Activated CD4-positive, alpha-beta T cell treated with anti-CD3 and anti-CD28 coated beads for 36 hours (primary cell): ENCODE results near the gene CCL16. TPM values are rescaled to one million over a fixed set of nuclear protein-coding genes. Genes with fewer than 3 reads are reported as not detected.

Experiments
- ATAC-seq: fragments of 200-7000 bp; cut with Tn5 transposase; one replicate; pipeline ENCODE4 v1.10.0; 2021; ENCODE audit warnings: mild to moderate bottlenecking, moderate library complexity
- CTCF ChIA-PET: fragments of 350-600 bp; sonication (Branson Sonifier 250); formaldehyde crosslinking; loops from one replicate; lab custom pipeline; 2021; ENCODE audit warnings: antibody characterized with exemption; lab: Charles Lee
- POLR2A ChIA-PET: fragments of 350-600 bp; sonication (Branson Sonifier 250); formaldehyde crosslinking; loops from one replicate; lab custom pipeline; 2021; ENCODE audit warnings: antibody characterized with exemption, inconsistent platforms; lab: Charles Lee
- DNase-seq: peaks from one replicate; pipeline ENCODE4 v3.0.0-alpha.2; 2020
- H3K27ac Mint-ChIP-seq: one replicate; pipeline ENCODE4 v1.8.0; 2021; ENCODE audit warnings: mixed read lengths
- H3K27me3 Mint-ChIP-seq: one replicate; pipeline ENCODE4 v1.8.0; 2021; ENCODE audit warnings: mixed read lengths
- H3K36me3 Mint-ChIP-seq: one replicate; pipeline ENCODE4 v1.8.0; 2021; ENCODE audit warnings: low read depth, mixed read lengths
- H3K4me1 Mint-ChIP-seq: one replicate; pipeline ENCODE4 v1.8.0; 2021; ENCODE audit warnings: mixed read lengths
- H3K4me3 Mint-ChIP-seq: one replicate; pipeline ENCODE4 v1.8.0; 2021; ENCODE audit warnings: mild to moderate bottlenecking, moderate library complexity, mixed read lengths
- H3K9me3 Mint-ChIP-seq: one replicate; pipeline ENCODE4 v1.8.0; 2021; ENCODE audit warnings: low read depth, mixed read lengths
- intact Hi-C, 2 experiments: fragments of 100-400 bp; cut with DNase I in 1 of 2; cut with micrococcal nuclease in 1 of 2; formaldehyde crosslinking; loops; one replicate each; pipeline versions ENCODE4 v1.14.2 to v1.15.1; 2022 to 2024; cut with DNase I, micrococcal nuclease
- total RNA-seq, 2 experiments: library from RNA; stranded (reverse); gene quantifications; one replicate each; pipeline ENCODE4 v1.2.3, GENCODE V29; 2021

Gene CCL16
- total RNA-seq, 2 experiments from 2014 or later: not detected

DNA sequence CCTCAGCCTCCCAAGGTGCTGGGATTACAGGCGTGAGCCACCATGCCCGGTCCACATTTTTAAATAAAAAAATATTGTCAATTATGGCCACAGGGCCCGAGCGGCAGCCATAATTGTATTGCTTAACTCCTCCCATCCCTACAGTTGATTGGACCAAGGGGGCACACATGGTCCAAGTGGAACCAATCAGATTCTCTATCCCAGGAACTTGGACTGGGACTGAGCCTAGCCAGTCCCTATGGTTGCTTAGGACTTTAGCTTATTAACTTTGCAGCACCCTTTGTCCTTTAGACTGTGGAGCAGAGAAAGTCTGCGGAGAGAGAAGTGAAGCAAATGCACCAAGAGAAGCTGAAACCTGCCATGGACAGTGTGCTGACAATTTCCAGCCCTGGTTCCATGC lies 45.2 kb downstream of the CCL16 start:
- no peaks in the 10 kb centered on the region for H3K27me3 Mint-ChIP-seq
- no peak overlapping the region for H3K27ac Mint-ChIP-seq
- ChIA-PET POLR2A (no interaction called here), CTCF (interaction anchor here (1.1 kb wide), 2 partner anchors 33 to 136 kb away, joined by 3 read pairs; no protein-coding TSS in a partner anchor)
- DNase-seq (no peak), ATAC-seq (no peak)
- peaks cover 5% of the 10 kb centered on the region for H3K4me1 Mint-ChIP-seq
- no peaks in the 10 kb centered on the region for H3K9me3 Mint-ChIP-seq
- H3K36me3 Mint-ChIP-seq: no peaks in the 10 kb centered on the region
- H3K4me3 Mint-ChIP-seq: no peak overlapping the region
- intact Hi-C loops: no loop called here

DNA sequence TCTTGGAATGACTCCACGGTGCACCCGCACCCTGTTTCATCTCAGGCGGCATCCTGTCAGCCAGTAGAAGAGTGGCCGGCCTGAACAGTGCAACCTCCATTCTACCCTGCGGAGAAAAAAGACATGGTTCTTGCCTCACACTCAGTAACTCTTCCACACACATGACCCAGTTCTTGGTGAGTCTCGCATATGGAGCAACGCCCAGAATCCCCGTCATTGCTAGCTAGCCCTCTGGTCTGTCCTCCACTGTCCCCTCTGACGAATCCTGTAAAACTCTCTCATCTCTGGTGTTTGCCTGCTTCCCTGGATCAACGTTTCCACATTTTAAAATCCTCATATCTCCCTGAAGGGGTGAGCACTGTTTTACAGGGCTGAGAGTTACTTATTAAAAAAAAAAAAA lies 46.5 kb downstream of the CCL16 start:
- Mint-ChIP-seq H3K27ac (no peak overlapping the region), H3K27me3 (no peaks in the 10 kb centered on the region), H3K4me1 (peaks cover 16% of the 10 kb centered on the region), H3K4me3 (no peak overlapping the region), H3K36me3 (peaks cover 1% of the 10 kb centered on the region), H3K9me3 (no peaks in the 10 kb centered on the region)
- ChIA-PET POLR2A (no interaction called here), CTCF (no interaction called here)
- ATAC-seq (no peak), DNase-seq (no peak)
- intact Hi-C loops: no loop called here

DNA sequence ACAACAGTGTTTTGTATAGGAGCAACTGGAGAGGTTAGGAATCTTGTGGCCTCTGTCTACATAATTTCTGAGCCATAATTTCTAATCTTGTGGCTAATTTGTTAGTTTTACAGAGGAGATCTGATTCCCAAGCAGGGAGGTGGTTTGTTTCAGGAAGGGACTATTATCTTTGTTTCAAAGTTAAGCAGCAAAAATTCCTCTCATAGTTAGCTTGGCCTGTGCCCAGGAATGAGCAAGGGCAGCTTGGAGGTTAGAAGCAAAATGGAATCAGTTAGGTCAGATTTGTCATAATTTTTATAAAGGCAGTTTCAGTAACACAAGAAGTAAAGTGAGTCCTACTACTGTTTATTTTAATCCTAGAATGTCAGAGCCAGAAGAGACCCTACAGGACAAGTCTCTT lies 48.7 kb downstream of the CCL16 start:
- DNase-seq (no peak), ATAC-seq (no peak)
- H3K36me3 Mint-ChIP-seq: peaks cover 3% of the 10 kb centered on the region
- no peaks in the 10 kb centered on the region for H3K9me3 Mint-ChIP-seq
- no peak overlapping the region for H3K4me3 Mint-ChIP-seq
- POLR2A ChIA-PET: no interaction called here
- no peaks in the 10 kb centered on the region for H3K27me3 Mint-ChIP-seq
- peaks cover 22% of the 10 kb centered on the region for H3K4me1 Mint-ChIP-seq
- CTCF ChIA-PET: interaction anchor here (0.7 to 1.1 kb wide), 3 partner anchors 29 to 101 kb away, joined by 3 to 8 read pairs (median 4); no protein-coding TSS in a partner anchor
- no peak overlapping the region for H3K27ac Mint-ChIP-seq
- intact Hi-C loops: no loop called here

- H3K27me3 Mint-ChIP-seq: no peaks in the 10 kb centered on the region
- H3K36me3 Mint-ChIP-seq: peaks cover 3% of the 10 kb centered on the region
- H3K4me1 Mint-ChIP-seq: peaks cover 22% of the 10 kb centered on the region
- ATAC-seq (no peak), DNase-seq (no peak)
- POLR2A ChIA-PET: no interaction called here
- H3K4me3 Mint-ChIP-seq: no peak overlapping the region
- CTCF ChIA-PET: interaction anchor here (0.6 to 1.7 kb wide), 8 partner anchors 13 to 602 kb away, joined by 3 to 8 read pairs (median 4); partner anchors contain the start of genes MYO19 and PIGW
- H3K27ac Mint-ChIP-seq: no peak overlapping the region
- no peaks in the 10 kb centered on the region for H3K9me3 Mint-ChIP-seq
- intact Hi-C loops: no loop called here
Observed at GRCh38 chr17:35931794-35932425, 49.4 kb downstream of the CCL16 start.

DNA sequence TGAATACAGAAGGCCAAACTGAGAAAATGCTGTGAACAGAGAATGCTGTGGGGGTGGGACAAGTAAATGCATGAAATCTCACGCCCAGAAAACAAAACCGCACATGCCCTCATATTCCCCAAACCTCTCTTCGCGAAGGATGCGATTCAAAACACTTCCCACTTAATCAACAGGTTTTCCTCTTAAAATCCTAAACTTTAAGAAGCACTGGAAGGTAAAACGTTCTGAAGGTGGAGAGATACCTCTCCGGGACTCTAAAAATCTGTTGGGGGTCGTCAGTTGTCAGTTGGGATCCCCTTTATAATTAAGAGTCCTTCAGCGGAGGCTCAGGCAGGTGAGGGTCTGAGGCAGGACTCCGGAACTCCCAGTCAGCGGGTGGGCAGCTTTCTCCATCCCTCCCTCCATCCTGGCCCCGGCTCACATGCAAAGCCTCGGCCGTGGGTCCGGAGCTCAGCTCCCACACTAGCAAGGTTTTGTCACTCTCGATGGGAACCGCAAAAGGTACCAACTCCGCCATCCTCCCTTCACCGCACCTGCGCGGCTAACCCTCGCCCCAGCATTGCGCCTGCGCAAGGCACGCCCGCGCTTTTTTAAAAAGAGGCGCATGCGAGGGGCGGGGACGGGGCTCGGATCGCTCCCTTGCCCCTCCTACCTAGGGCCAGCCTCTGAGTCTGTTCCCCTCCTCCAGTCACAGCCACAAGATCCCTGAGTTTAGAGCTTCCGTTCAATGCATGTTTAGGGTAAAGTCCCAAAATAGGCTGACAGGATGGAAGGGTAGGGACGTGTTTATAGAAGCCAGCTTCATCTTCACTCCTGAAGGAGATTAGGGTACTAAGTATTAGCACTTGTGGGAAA lies 50.9 kb downstream of the CCL16 start, which contains the start of gene RDM1:
Gene RDM1 (minus strand): TSS at position 563 of the 855 bp plus-strand sequence. CDS start 46 bp downstream, at position 517.
- ATAC-seq: peak; percentile 100
- H3K27me3 Mint-ChIP-seq: no peaks in the 10 kb centered on the region
- H3K4me3 Mint-ChIP-seq: peak within 1 kb of the TSS; percentile 80
- H3K27ac Mint-ChIP-seq: peak within 1 kb of the TSS; percentile 62
- no peaks in the 10 kb centered on the region for H3K9me3 Mint-ChIP-seq
- peaks cover 3% of the 10 kb centered on the region for H3K36me3 Mint-ChIP-seq
- CTCF ChIA-PET: interaction anchor here (0.6 to 1.7 kb wide), 5 partner anchors 29 to 557 kb away, joined by 3 to 8 read pairs (median 4); partner anchors contain the start of gene SLFN11
- intact Hi-C loops: loop anchor here (1.0 kb wide), 7 partner anchors 51 to 556 kb away; partner anchors contain the start of genes AP2B1 (in 1 of the 2), TAF15 (in 1 of the 2) and ZNHIT3 (in 1 of the 2)
- POLR2A ChIA-PET: interaction anchor here (0.6 kb wide), 1 partner anchor 59 kb away, joined by 3 read pairs; no protein-coding TSS in a partner anchor
- DNase-seq: peak; percentile 95
- peaks cover 22% of the 10 kb centered on the region for H3K4me1 Mint-ChIP-seq

- intact Hi-C loops: no loop called here
- H3K27ac Mint-ChIP-seq: no peak overlapping the region
- H3K9me3 Mint-ChIP-seq: no peaks in the 10 kb centered on the region
- no peaks in the 10 kb centered on the region for H3K27me3 Mint-ChIP-seq
- POLR2A ChIA-PET: interaction anchor here (0.8 kb wide), 1 partner anchor 145 kb away, joined by 3 read pairs; no protein-coding TSS in a partner anchor
- DNase-seq (no peak), ATAC-seq (no peak)
- no peak overlapping the region for H3K4me3 Mint-ChIP-seq
- CTCF ChIA-PET: no interaction called here
- H3K4me1 Mint-ChIP-seq: peaks cover 27% of the 10 kb centered on the region
- peaks cover 4% of the 10 kb centered on the region for H3K36me3 Mint-ChIP-seq
Observed at GRCh38 chr17:35927714-35928113, 53.6 kb downstream of the CCL16 start.

Other genes with a start within 250 kb of the CCL16 start
- 1 to 10 TPM; 2.7 to 4.0 TPM for gene RASL10B, start 249.9 kb downstream of the CCL16 start, total RNA-seq
- gene GAS2L2, start 228.3 kb downstream of the CCL16 start, total RNA-seq: under 1 TPM in 1 of 2 experiments, not detected in 1; 0.07 TPM
- gene C17orf50, start 220.6 kb downstream of the CCL16 start, total RNA-seq: not detected
- gene MMP28, start 185.9 kb downstream of the CCL16 start, total RNA-seq: under 1 TPM in 1 of 2 experiments, not detected in 1; 0.09 TPM
- gene TAF15, start 172.0 kb downstream of the CCL16 start, total RNA-seq: 100 to 1,000 TPM; 316 to 330 TPM
- under 1 TPM in 1 of 2 experiments, not detected in 1; 0.18 TPM for gene HEATR9, start 112.6 kb downstream of the CCL16 start, total RNA-seq
- 10 to 100 TPM; 33.1 to 50.4 TPM for gene CCL5, start 101.1 kb downstream of the CCL16 start, total RNA-seq
- gene RDM1, start 50.7 kb downstream of the CCL16 start, total RNA-seq: 1 to 10 TPM; 4.4 to 6.5 TPM
- gene LYZL6, start 37.8 kb downstream of the CCL16 start, total RNA-seq: not detected
- not detected for gene CCL14, start 5.2 kb upstream of the CCL16 start, total RNA-seq
- gene CCL15, start 20.1 kb upstream of the CCL16 start, total RNA-seq: not detected
- gene CCL23, start 36.5 kb upstream of the CCL16 start, total RNA-seq: not detected
- gene CCL18, start 82.8 kb upstream of the CCL16 start, total RNA-seq: not detected
- gene CCL3, start 108.6 kb upstream of the CCL16 start, total RNA-seq: 100 to 1,000 TPM; 287 to 296 TPM
- 100 to 1,000 TPM; 290 to 311 TPM for gene CCL4, start 122.3 kb upstream of the CCL16 start, total RNA-seq
- gene TBC1D3B, start 195.1 kb upstream of the CCL16 start, total RNA-seq: 1 to 10 TPM in 1 of 2 experiments, under 1 TPM in 1; 0.83 to 2.0 TPM
- gene CCL3L1, start 215.3 kb upstream of the CCL16 start, total RNA-seq: 1 to 10 TPM; 5.8 to 6.4 TPM
- 1 to 10 TPM; 4.8 to 6.4 TPM for gene CCL4L2, start 229.6 kb upstream of the CCL16 start, total RNA-seq